ENCODE data around the gene TBC1D8. TPM values are rescaled to one million over a fixed set of nuclear protein-coding genes. Genes with fewer than 3 reads are reported as not detected.

TBC1D8 gene
- total and polyA plus RNA-seq, 2 of the 8 experiments (the other 6 are each of a cell fraction or from before 2014, with no cell fraction given): 20.8 to 21.8 TPM

GRCh38 chr2:100992262-100992661, 158.9 kb downstream of the TBC1D8 start (continued):
- TF ChIP-seq, protein P1, sequence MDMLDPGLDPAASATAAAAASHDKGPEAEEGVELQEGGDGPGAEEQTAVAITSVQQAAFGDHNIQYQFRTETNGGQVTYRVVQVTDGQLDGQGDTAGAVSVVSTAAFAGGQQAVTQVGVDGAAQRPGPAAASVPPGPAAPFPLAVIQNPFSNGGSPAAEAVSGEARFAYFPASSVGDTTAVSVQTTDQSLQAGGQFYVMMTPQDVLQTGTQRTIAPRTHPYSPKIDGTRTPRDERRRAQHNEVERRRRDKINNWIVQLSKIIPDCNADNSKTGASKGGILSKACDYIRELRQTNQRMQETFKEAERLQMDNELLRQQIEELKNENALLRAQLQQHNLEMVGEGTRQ (IDR thresholded peaks at IDR 0.05; ENCODE audit: low read length): no peak
- TF ChIP-seq SP4 (IDR thresholded peaks at IDR 0.05; ENCODE audit: low read length) (no peak), TBP (IDR thresholded peaks at IDR 0.05; ENCODE audit: low read depth, low read length) (no peak), SRF (IDR thresholded peaks at IDR 0.05; ENCODE audit: low read depth, low read length) (no peak), CBX5 (IDR thresholded peaks at IDR 0.05; ENCODE audit: low read depth, low read length) (no peak), CTCF (IDR thresholded peaks at IDR 0.05; ENCODE audit: control extremely low read depth in 1 of 3, insufficient read depth in 1 of 3, low read depth in 1 of 3, low read length in 3 of 3) (no peak), SUZ12 (IDR thresholded peaks at IDR 0.05; ENCODE audit: low read length) (no peak)
